ENCODE measurements around the gene SPRY4. TPM values are rescaled to one million over a fixed set of nuclear protein-coding genes. Genes with fewer than 3 reads are reported as not detected.
"Not testable (repeated sequence)": the region's sequence is repeated elsewhere in the genome, so short reads cannot be mapped to it uniquely, and the experiment has no call there.

The SPRY4 gene
- total RNA-seq, 1 experiment from 2014 or later: 27.0 TPM

GRCh38 chr5:142307146-142307890 lies 17.5 kb downstream of the SPRY4 start:
- in situ Hi-C loops (cut with HindIII; ENCODE audit: low pct_unique_long_range_greater_than_20kb, low sequenced_read_pairs): no loop called here
- DNase-seq (ENCODE audit: low read depth, low spot score): no peak

GRCh38 chr5:142306077-142306502 lies 18.7 kb downstream of the SPRY4 start:
- DNase-seq (ENCODE audit: low read depth, low spot score): no peak
- in situ Hi-C loops (cut with HindIII; ENCODE audit: low pct_unique_long_range_greater_than_20kb, low sequenced_read_pairs): no loop called here

- in situ Hi-C loops (cut with HindIII; ENCODE audit: low pct_unique_long_range_greater_than_20kb, low sequenced_read_pairs): no loop called here
- DNase-seq (ENCODE audit: low read depth, low spot score): no peak
These were observed 19.6 kb downstream of the SPRY4 start for GRCh38 chr5:142305211-142305610.

DNA sequence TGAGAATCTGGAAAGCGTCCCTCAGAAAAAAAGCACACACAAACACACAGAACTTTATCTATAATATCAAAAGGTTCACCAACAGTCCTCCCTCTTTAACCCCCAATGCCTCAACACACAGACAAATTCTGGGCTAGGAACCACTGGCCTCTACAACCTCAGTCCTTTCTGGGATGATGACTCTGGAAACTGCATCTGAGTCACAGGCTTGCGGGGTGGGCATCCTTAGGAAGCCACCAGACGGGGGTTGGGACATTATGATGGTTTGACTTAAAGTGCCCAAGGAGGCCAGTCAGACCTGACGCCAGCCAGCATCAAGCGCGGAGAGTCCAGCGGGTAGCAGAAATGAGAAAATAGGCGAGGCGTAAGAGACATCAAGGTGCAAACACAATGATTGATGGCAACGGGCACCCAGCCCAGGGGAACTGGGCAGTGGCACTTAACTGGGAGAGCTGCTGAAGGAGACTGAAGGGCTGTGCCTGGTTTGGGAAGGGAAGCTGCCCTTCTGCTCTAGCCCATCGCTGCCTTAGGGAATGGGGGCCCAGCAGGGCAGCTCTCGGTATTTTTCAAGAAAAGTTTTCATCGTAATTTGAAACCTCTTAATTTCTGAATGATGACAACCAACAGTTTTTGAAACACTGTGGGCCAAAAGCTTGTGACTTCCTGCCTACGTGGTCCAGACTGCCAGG lies 20.7 kb downstream of the SPRY4 start:
- no peak for DNase-seq (ENCODE audit: low read depth, low spot score)
- in situ Hi-C loops (cut with HindIII; ENCODE audit: low pct_unique_long_range_greater_than_20kb, low sequenced_read_pairs): no loop called here

DNA sequence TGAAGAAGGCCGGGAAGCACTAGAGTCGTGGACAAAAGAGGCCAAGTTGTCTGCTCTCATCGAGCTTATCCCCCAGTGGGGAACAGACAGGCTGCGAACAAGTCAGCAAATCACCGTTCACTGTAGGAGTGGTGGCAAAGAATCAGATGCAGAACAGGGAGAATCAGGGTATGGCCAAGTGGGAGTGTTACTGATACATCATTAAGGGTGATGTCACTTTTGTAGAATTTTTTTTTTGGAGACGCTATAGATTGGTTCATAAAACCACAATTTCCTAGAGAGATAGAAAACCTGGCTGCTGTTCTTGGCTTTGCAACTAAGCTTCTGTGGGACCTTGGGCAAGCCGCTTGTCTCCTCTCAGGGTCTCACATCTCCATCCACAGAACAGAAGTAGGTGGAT lies 21.3 kb downstream of the SPRY4 start:
- no peak for DNase-seq (ENCODE audit: low read depth, low spot score)
- in situ Hi-C loops (cut with HindIII; ENCODE audit: low pct_unique_long_range_greater_than_20kb, low sequenced_read_pairs): no loop called here

- in situ Hi-C loops (cut with HindIII; ENCODE audit: low pct_unique_long_range_greater_than_20kb, low sequenced_read_pairs): no loop called here
- no peak for DNase-seq (ENCODE audit: low read depth, low spot score)
These were observed 23.3 kb downstream of the SPRY4 start for GRCh38 chr5:142301540-142301939.

DNA sequence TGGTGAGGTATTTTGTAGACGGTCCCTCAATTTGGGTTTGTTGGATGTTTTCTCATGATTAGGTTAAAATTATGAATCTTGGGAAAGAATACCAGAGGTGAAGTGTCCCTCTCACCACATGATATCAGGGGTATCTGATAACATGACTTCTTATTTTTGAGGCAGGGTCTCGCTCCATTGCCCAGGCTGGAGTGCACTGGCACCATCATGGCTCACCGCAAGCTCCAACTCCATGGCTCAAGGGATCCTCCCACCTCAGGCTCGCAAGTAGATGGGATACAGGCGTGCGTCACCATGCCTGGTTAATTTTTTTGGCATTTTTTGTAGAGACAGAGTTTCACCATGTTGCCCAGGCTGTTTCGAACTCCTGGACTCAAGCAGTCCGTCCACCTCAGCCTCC lies 24.1 kb downstream of the SPRY4 start:
- in situ Hi-C loops (cut with HindIII; ENCODE audit: low pct_unique_long_range_greater_than_20kb, low sequenced_read_pairs): no loop called here

GRCh38 chr5:142298789-142299188 lies 26.0 kb downstream of the SPRY4 start:
- in situ Hi-C loops (cut with HindIII; ENCODE audit: low pct_unique_long_range_greater_than_20kb, low sequenced_read_pairs): no loop called here
- peak; percentile 45 for DNase-seq (ENCODE audit: low read depth, low spot score)

More for the DNA sequence above, 24.1 kb downstream of the SPRY4 start:
- no peak for DNase-seq (ENCODE audit: low read depth, low spot score)

GRCh38 chr5:142297786-142298185 lies 27.0 kb downstream of the SPRY4 start:
- in situ Hi-C loops (cut with HindIII; ENCODE audit: low pct_unique_long_range_greater_than_20kb, low sequenced_read_pairs); DNase-seq (ENCODE audit: low read depth, low spot score): not testable (repeated sequence)

DNA sequence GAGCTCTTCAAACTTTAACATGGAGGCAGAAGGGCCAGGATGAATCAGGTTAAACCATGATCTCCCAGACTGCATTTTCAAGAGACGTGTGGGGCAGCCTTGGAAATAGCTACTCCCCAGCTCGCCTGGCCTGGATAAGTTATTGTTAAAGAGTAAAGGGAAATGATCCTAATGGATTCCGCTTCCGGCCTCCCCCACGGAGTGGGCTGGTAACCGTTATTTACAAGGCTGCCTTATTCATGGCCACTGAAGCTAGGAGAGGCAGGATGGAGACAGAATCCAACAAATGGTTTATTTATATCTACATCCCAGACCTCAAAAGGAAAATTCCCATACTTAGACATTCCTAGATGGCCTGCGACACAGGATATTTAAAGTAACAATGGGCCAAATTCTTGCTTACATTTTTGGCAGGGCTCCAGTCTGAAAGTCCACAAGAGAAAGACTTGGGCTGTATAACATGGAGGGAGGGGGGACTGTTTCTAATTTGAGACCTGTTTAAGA lies 27.9 kb downstream of the SPRY4 start:
- DNase-seq (ENCODE audit: low read depth, low spot score): peak; percentile 63
- in situ Hi-C loops (cut with HindIII; ENCODE audit: low pct_unique_long_range_greater_than_20kb, low sequenced_read_pairs): no loop called here

GRCh38 chr5:142295960-142296860 lies 28.6 kb downstream of the SPRY4 start:
- no peak for DNase-seq (ENCODE audit: low read depth, low spot score)
- in situ Hi-C loops (cut with HindIII; ENCODE audit: low pct_unique_long_range_greater_than_20kb, low sequenced_read_pairs): no loop called here

DNA sequence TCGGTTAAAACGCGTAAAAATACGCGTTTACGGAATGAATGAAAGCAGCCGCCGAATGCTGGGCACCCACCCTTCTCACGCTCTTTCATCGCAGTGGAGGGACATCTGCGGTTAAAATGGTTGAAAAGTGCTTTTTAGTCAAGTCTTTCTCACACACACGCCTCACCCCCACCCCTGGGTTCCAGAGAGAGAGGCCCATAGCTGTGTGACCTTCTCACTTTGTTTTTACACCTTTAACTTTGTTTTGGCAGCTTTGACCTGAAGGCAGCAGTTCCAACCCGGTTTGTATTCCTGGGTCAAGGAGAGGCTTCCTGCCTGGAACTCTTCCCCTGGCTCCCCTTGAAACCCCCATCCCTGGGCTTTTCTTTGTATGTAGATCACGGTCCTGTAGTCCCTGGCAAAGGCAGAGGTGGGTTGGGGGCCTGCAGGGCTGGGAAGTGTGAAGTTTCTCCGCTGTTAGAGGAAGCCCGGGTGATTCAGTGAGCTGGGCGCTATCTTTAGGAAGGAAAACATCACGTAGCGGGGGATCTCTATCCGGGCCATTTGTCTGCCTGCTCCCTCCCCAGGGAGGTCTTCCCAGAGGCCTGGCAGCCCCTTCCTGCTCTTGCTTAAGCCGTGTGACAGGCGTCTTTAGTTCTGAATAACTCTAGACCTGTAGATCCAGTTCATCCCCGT lies 29.6 kb downstream of the SPRY4 start:
- no peak for DNase-seq (ENCODE audit: low read depth, low spot score)
- in situ Hi-C loops (cut with HindIII; ENCODE audit: low pct_unique_long_range_greater_than_20kb, low sequenced_read_pairs): no loop called here

DNA sequence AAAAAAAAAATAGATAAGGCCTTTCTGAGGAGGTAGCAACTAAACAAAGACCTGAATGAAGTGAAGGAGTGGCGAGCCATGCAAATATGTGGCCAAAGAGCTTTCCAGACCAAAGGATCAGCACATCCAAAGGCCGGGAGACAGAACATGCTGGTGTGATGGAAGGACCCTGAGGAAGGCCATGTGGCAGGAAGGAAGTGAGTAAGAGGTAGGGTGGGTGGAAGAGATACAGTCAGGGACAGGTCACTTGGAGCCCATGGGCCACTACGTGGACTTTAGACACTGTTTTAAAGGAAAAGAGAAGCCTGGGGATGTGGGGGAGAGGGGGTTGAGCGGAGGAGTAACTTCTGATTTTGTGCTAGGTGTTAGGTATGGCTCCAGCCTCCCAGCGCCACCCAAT lies 31.3 kb downstream of the SPRY4 start:
- in situ Hi-C loops (cut with HindIII; ENCODE audit: low pct_unique_long_range_greater_than_20kb, low sequenced_read_pairs): no loop called here
- DNase-seq (ENCODE audit: low read depth, low spot score): no peak

DNA sequence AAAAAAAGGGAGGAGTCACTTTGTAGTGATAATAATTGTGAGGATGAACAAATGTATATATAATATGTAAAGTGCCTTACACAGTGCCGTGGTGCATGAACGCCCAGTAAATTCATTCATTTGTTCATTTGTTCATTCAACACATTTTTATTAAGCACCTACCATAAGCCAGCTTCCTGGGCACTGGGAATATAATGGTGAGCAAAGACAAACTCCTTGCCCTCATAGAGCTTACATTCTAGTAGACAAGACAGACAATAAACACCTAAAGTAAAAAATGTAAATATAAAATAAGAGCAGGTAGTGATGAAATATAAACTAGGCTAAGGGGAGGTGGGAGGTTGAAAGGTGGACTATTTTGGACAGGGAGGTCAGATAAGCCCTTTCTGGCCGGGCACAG lies 32.0 kb downstream of the SPRY4 start:
- DNase-seq (ENCODE audit: low read depth, low spot score): no peak
- in situ Hi-C loops (cut with HindIII; ENCODE audit: low pct_unique_long_range_greater_than_20kb, low sequenced_read_pairs): no loop called here

DNA sequence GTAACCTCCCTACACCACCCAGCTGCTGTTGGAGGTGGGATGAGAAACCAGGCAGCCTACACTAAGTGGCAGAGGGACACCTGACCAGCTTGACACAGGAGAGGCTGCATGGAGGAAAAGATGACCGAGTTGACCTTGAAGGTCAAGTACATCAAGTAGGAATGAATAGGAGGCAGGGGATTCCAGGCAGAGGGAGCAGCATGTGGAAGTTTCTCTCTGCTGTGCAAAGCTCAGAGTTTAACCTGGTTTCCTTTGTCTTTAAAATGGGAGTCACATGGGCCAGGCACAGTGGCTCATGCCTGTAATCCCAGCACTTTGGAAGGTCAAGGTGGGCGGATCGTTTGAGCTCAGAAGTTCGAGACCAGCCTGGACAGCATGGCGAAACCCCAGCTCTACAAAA lies 32.6 kb downstream of the SPRY4 start:
- no peak for DNase-seq (ENCODE audit: low read depth, low spot score)
- in situ Hi-C loops (cut with HindIII; ENCODE audit: low pct_unique_long_range_greater_than_20kb, low sequenced_read_pairs): no loop called here

DNA sequence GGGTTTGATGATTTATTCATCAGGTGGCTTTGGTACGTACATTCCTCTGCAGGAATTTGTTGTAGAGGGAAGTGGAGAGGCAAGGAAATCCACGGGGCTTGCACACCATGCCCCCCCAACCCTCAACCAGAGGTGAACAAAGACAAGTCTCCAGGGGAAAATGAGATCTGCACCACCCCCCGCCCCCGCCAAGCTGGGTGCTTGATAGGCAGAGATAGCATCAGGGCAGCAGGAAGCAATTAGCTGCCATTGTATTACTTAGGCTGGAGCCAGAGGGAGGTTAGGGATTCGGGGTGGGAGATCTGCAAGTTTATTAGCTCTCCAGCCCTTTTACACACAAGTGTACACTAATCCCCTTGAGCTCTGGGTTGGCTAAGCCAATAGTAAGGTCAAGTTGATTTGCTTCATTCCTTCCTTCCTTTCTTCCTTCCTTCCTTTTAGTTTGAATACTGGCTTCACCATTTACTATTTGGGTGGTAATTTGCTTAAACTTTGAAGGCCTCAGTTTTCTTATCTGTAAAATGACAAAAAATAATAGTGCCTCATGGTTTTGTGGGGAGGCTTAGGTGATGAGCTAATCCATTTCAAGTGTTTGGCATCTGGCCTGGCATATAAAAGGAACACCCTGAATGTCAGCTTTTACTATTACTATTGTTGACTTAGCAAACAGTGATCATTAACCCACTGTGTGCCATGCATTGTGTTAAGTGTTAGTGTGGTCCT lies 34.1 kb downstream of the SPRY4 start:
- in situ Hi-C loops (cut with HindIII; ENCODE audit: low pct_unique_long_range_greater_than_20kb, low sequenced_read_pairs): no loop called here
- DNase-seq (ENCODE audit: low read depth, low spot score): no peak
